ENCODE data around the gene EFNB2.

- no peak for TF ChIP-seq CTCF (IDR thresholded peaks at IDR 0.05; ENCODE audit: low read length)
- TF ChIP-seq EZH2 (optimal IDR thresholded peaks at IDR 0.05; ENCODE audit: low read depth, low read length): no peak
These were observed 44.0 kb downstream of the EFNB2 start for GRCh38 chr13:106491463-106491862.

Measured in MM.1S (cell line).